Astrocyte (in vitro differentiated cells and primary cell): ENCODE results near the gene ZC3H12C. TPM values are rescaled to one million over a fixed set of nuclear protein-coding genes. Genes with fewer than 3 reads are reported as not detected.
"Not testable (repeated sequence)": the region's sequence is repeated elsewhere in the genome, so short reads cannot be mapped to it uniquely, and the experiment has no call there.

Experiments
- DNase-seq: peaks from one replicate; pipeline ENCODE4 v3.0.0-alpha.2; 2010; ENCODE audit warnings: low read depth
- FAIRE-seq: peaks from 2 replicates; lab custom pipeline; 2011; peaks lifted over from hg19 to GRCh38; lab: Jason Lieb, UNC
- H2AFZ ChIP-seq: 2 replicates; pipeline ENCODE4 v1.6.0; 2012; ENCODE audit warnings: low read depth, low read length, inconsistent platforms
- H3K27ac ChIP-seq: 2 replicates; pipeline ENCODE4 v1.5.1; 2011; ENCODE audit warnings: low read depth, low read length, inconsistent platforms
- H3K27me3 ChIP-seq: 2 replicates; pipeline ENCODE4 v1.6.0; 2011; ENCODE audit warnings: low read length, inconsistent platforms; ENCODE audit not compliant: insufficient read depth
- H3K36me3 ChIP-seq: 2 replicates; pipeline ENCODE4 v1.5.1; 2011; ENCODE audit warnings: low read length, inconsistent platforms; ENCODE audit not compliant: insufficient read depth
- H3K4me1 ChIP-seq: 2 replicates; pipeline ENCODE4 v1.5.1; 2011; ENCODE audit warnings: low read length, inconsistent platforms; ENCODE audit not compliant: insufficient read depth
- H3K4me2 ChIP-seq: 2 replicates; pipeline ENCODE4 v1.6.0; 2012; ENCODE audit warnings: low read length, inconsistent platforms
- H3K4me3 ChIP-seq: 2 replicates; pipeline ENCODE4 v1.5.1; 2011; ENCODE audit warnings: low read depth, mild to moderate bottlenecking, low read length, inconsistent platforms; ENCODE audit not compliant: insufficient read depth
- H3K79me2 ChIP-seq: 2 replicates; pipeline ENCODE4 v1.6.0; 2012; ENCODE audit warnings: mild to moderate bottlenecking, low read length, inconsistent platforms; ENCODE audit not compliant: insufficient read depth
- H3K9ac ChIP-seq: 2 replicates; pipeline ENCODE4 v1.6.0; 2012; ENCODE audit warnings: mild to moderate bottlenecking, low read length, inconsistent platforms
- H3K9me3 ChIP-seq: 2 replicates; pipeline ENCODE4 v1.5.1; 2012; ENCODE audit warnings: low read depth, mild to moderate bottlenecking, low read length, inconsistent platforms; ENCODE audit not compliant: insufficient read depth
- H4K20me1 ChIP-seq: 2 replicates; pipeline ENCODE4 v1.6.0; 2012; ENCODE audit warnings: low read length, inconsistent platforms; ENCODE audit not compliant: insufficient read depth
- H3K27ac Mint-ChIP-seq: one replicate; pipeline ENCODE4 v1.8.0; 2021; ENCODE audit warnings: mild to moderate bottlenecking, mixed read lengths; ENCODE audit not compliant: unreplicated experiment
- H3K27me3 Mint-ChIP-seq: one replicate; pipeline ENCODE4 v1.8.0; 2021; ENCODE audit warnings: low read depth, mixed read lengths; ENCODE audit not compliant: unreplicated experiment
- H3K36me3 Mint-ChIP-seq: one replicate; pipeline ENCODE4 v1.8.0; 2021; ENCODE audit warnings: low read depth, mixed read lengths; ENCODE audit not compliant: unreplicated experiment
- H3K4me1 Mint-ChIP-seq: one replicate; pipeline ENCODE4 v1.8.0; 2021; ENCODE audit warnings: low read depth, mixed read lengths; ENCODE audit not compliant: unreplicated experiment
- H3K4me3 Mint-ChIP-seq: one replicate; pipeline ENCODE4 v1.8.0; 2021; ENCODE audit warnings: mild to moderate bottlenecking, moderate library complexity, mixed read lengths; ENCODE audit not compliant: unreplicated experiment
- H3K9me3 Mint-ChIP-seq: one replicate; pipeline ENCODE4 v1.8.0; 2021; ENCODE audit warnings: mild to moderate bottlenecking, mixed read lengths; ENCODE audit not compliant: unreplicated experiment
- EZH2 ChIP-seq: IDR thresholded peaks from 2 replicates; pipeline ENCODE4 v1.6.1; 2012; ENCODE audit warnings: mild to moderate bottlenecking, low read length, inconsistent platforms; ENCODE audit not compliant: insufficient read depth
- total RNA-seq: library from RNA; stranded (reverse); gene quantifications from 2 replicates; pipeline ENCODE4 v1.2.1, GENCODE V29; 2021
- TF ChIP-seq, protein P1 (sequence below): IDR thresholded peaks from 2 replicates; pipeline ENCODE4 v1.5.1; 2011; ENCODE audit warnings: low read depth, mild to moderate bottlenecking, inconsistent platforms, low read length, moderate library complexity; ENCODE audit not compliant: insufficient read depth

The ZC3H12C gene
- total RNA-seq, 1 donor from 2014 or later: 12.0 TPM

DNA sequence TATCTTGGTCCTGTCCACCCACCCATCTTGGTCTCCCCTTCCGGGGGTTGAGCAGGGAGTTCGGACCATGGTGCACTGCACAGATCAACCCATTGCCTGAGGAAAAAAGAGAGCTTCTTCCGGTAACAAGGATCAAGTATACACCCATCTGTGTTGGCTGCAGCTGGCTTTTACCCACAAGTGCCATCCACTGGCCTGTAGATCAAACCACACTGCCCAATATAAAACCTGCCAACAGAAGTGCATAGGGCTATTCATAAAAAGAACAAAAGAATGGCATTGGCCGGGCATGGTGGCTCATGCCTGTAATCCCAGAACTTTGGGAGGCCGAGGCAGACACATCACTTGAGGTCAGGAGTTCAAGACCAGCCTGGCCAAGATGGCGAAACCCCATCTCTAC, 94.5 kb downstream of the ZC3H12C start:
- Histone ChIP-seq H3K79me2 (no peaks in the 10 kb centered on the region), H2AFZ (no peak overlapping the region), H4K20me1 (no peaks in the 10 kb centered on the region), H3K4me2 (no peak overlapping the region), H3K9ac (no peak overlapping the region), H3K36me3 (no peaks in the 10 kb centered on the region), H3K27me3 (peaks cover 7% of the 10 kb centered on the region), H3K4me3 (no peak overlapping the region), H3K27ac (no peak overlapping the region), H3K4me1 (peaks cover 10% of the 10 kb centered on the region), H3K9me3 (no peaks in the 10 kb centered on the region)
- FAIRE-seq (no peak), DNase-seq (no peak)
- Mint-ChIP-seq H3K36me3 (peaks cover 2% of the 10 kb centered on the region), H3K4me3 (no peak overlapping the region), H3K27me3 (no peaks in the 10 kb centered on the region), H3K9me3 (no peaks in the 10 kb centered on the region), H3K4me1 (peaks cover 21% of the 10 kb centered on the region), H3K27ac (no peak overlapping the region)
- TF ChIP-seq, protein P1, sequence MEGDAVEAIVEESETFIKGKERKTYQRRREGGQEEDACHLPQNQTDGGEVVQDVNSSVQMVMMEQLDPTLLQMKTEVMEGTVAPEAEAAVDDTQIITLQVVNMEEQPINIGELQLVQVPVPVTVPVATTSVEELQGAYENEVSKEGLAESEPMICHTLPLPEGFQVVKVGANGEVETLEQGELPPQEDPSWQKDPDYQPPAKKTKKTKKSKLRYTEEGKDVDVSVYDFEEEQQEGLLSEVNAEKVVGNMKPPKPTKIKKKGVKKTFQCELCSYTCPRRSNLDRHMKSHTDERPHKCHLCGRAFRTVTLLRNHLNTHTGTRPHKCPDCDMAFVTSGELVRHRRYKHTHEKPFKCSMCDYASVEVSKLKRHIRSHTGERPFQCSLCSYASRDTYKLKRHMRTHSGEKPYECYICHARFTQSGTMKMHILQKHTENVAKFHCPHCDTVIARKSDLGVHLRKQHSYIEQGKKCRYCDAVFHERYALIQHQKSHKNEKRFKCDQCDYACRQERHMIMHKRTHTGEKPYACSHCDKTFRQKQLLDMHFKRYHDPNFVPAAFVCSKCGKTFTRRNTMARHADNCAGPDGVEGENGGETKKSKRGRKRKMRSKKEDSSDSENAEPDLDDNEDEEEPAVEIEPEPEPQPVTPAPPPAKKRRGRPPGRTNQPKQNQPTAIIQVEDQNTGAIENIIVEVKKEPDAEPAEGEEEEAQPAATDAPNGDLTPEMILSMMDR: no peak
- TF ChIP-seq EZH2: no peak

DNA sequence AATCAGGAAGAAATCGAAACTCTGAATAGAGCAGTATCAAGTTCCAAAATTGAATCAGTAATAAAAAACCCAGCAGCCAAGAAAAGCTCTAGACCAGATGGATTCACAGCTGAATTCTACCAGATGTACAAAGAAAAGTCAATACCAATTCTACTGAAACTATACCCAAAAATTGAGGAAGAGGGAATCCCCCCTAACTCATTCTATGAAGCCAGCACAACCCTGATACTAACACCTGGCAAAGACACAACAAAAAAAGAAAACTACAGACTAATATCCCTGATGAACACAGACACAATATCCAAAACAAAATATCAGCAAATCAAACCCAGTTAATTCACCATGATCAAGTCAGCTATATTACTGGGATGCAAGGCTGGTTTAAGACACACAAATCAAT, 97.7 kb downstream of the ZC3H12C start:
- Histone ChIP-seq H3K4me1 (peaks cover 24% of the 10 kb centered on the region), H3K27me3 (peaks cover 5% of the 10 kb centered on the region), H3K79me2 (no peaks in the 10 kb centered on the region), H3K9me3 (no peaks in the 10 kb centered on the region), H2AFZ (no peak overlapping the region), H4K20me1 (peaks cover 4% of the 10 kb centered on the region), H3K4me2 (no peak overlapping the region), H3K9ac (no peak overlapping the region), H3K27ac (no peak overlapping the region), H3K4me3 (no peak overlapping the region), H3K36me3 (no peaks in the 10 kb centered on the region)
- H3K27me3 Mint-ChIP-seq: no peaks in the 10 kb centered on the region
- peaks cover 2% of the 10 kb centered on the region for H3K36me3 Mint-ChIP-seq
- H3K27ac Mint-ChIP-seq: no peak overlapping the region
- peaks cover 16% of the 10 kb centered on the region for H3K4me1 Mint-ChIP-seq
- FAIRE-seq: no peak
- no peak for DNase-seq
- no peaks in the 10 kb centered on the region for H3K9me3 Mint-ChIP-seq
- no peak for TF ChIP-seq EZH2
- TF ChIP-seq, protein P1: no peak
- no peak overlapping the region for H3K4me3 Mint-ChIP-seq

DNA sequence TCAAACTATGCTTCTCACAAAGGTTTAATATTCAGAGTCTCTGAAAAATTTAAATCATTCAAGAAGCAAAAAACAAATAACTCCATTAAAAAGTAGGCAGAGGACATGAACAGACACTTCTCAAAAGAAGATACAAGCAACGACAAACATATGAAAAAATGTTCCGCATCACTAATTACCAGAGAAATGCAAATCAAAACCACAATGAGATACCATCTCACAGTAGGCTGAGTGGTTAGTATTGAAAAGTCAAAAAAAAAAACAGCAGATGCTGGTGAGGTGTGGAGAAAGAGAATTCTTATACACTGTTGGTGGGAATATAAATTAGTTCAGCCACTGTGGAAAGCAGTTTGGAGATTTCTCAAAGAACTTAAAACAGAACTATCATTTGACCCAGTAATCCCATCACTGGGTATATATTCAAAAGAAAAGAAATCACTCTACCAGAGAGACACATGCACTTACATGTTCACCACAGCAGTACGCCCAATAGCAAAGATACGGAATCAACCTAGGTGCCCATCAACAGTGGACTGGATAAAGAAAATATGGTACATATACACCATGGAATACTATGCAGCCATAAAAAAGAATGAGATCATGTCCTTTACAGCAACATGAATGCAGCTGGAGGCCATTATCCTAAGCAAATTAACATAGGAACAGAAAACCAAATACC, 99.6 kb downstream of the ZC3H12C start:
- not testable (repeated sequence) for H3K4me3 Mint-ChIP-seq, H3K9me3 ChIP-seq, FAIRE-seq

DNA sequence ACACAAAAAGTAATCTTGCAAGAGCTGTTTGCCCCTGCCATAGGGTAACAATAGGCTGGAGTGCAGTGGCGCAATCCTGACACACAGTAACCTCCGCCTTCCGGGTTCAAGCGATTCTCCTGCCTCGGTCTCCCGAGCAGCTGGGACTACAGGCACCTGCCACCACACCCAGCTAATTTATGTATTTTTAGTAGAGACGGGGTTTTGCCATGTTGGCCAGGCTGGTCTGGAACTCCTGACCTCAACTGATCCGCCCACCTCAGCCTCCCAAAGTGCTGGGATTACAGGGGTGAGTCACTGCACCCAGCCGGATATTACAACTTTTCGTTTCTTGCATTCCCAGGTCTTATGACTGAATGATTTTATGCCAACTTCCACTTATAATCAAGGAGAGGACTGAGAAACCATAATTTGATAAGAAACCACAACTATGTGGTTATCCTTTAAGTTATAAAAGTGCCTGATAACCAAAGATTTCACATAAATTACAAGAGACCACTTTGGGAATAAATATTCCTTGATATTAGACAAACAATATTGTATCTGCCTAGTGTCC, 101.1 kb downstream of the ZC3H12C start:
- peaks cover 19% of the 10 kb centered on the region for H3K4me1 Mint-ChIP-seq
- not testable (repeated sequence) for H3K27ac ChIP-seq, H3K79me2 ChIP-seq, H2AFZ ChIP-seq, H3K9ac ChIP-seq, H3K27me3 Mint-ChIP-seq, H3K27me3 ChIP-seq, FAIRE-seq, H4K20me1 ChIP-seq, H3K9me3 Mint-ChIP-seq, H3K36me3 Mint-ChIP-seq, H3K9me3 ChIP-seq, H3K36me3 ChIP-seq, H3K4me3 ChIP-seq, H3K4me3 Mint-ChIP-seq
- Histone ChIP-seq H3K4me2 (peak overlapping the region; percentile 6), H3K4me1 (peaks cover 31% of the 10 kb centered on the region)
- H3K27ac Mint-ChIP-seq: peak overlapping the region; percentile 47
- peak; percentile 92 for DNase-seq

More for the DNA sequence above, 99.6 kb downstream of the ZC3H12C start:
- H4K20me1 ChIP-seq, DNase-seq, H3K27me3 ChIP-seq, H2AFZ ChIP-seq, H3K36me3 Mint-ChIP-seq, H3K27ac ChIP-seq, H3K36me3 ChIP-seq, H3K9ac ChIP-seq, H3K27me3 Mint-ChIP-seq, H3K4me3 ChIP-seq, H3K4me2 ChIP-seq, H3K27ac Mint-ChIP-seq, H3K9me3 Mint-ChIP-seq, H3K79me2 ChIP-seq: not testable (repeated sequence)
- peaks cover 19% of the 10 kb centered on the region for H3K4me1 Mint-ChIP-seq
- peaks cover 31% of the 10 kb centered on the region for H3K4me1 ChIP-seq
